Measurements from ENCODE around the gene ECSCR.

DNA sequence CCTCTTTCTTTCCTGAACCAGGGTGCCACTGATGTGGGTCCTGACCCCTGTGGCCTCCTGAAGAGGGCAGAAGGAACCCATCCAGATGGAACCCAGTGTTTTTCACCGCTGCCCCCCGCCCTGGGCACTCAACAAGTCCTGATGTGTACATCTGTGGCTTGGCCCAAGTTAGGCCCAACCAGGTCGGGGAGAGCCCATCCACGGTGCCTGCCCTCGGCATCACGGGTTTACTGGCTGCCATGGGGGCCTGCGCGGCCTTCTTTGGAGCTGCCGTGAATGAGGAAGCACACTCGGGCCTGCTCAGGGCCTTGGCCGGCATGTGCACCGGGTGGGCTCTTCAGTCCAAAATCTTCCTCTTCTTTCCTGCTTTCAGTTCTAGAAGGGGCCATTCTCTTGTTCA is 5.8 kb downstream of the ECSCR start:
- TF ChIP-seq, protein P1, sequence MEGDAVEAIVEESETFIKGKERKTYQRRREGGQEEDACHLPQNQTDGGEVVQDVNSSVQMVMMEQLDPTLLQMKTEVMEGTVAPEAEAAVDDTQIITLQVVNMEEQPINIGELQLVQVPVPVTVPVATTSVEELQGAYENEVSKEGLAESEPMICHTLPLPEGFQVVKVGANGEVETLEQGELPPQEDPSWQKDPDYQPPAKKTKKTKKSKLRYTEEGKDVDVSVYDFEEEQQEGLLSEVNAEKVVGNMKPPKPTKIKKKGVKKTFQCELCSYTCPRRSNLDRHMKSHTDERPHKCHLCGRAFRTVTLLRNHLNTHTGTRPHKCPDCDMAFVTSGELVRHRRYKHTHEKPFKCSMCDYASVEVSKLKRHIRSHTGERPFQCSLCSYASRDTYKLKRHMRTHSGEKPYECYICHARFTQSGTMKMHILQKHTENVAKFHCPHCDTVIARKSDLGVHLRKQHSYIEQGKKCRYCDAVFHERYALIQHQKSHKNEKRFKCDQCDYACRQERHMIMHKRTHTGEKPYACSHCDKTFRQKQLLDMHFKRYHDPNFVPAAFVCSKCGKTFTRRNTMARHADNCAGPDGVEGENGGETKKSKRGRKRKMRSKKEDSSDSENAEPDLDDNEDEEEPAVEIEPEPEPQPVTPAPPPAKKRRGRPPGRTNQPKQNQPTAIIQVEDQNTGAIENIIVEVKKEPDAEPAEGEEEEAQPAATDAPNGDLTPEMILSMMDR (IDR thresholded peaks at IDR 0.05) = no peak
- TF ChIP-seq EZH2 (IDR thresholded peaks at IDR 0.05) = no peak

All from neural progenitor cell (in vitro differentiated cells).